GM18519 (cell line): ENCODE measurements around the gene TPGS2.
A peak's percentile ranks its signal among the peaks of the same experiment; 100 is the strongest.
"Not testable (repeated sequence)": the region's sequence is repeated elsewhere in the genome, so short reads cannot be mapped to it uniquely, and the experiment has no call there.

Source experiments
- ATAC-seq: cut with Tn5 transposase; IDR thresholded peaks from one replicate; pipeline ENCODE4 v1.9.1; 2021; ENCODE audit warnings: mild to moderate bottlenecking, moderate library complexity; ENCODE audit not compliant: unreplicated experiment, low FRiP score

Gene TPGS2

GRCh38 chr18:36826556-36826955, 2.2 kb downstream of the TPGS2 start:
- no peak for ATAC-seq

DNA sequence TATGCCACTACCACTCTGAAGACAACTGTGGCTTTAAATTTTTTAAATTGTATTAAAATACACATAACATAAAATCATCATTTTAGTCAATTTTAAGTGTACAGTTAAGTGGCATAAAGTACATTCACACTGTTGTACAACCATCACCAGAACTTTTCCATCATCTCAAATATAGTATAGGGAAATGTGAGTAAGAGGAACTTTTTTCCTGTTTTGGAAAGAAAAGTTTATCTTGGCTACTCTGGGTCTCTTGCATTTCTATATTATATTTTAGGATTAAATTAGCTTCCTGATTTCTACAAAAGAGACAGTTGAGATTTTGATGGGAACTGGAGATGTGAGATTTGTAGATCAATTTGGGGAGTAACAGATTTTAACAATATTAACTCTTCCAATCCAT, 3.3 kb downstream of the TPGS2 start:
- ATAC-seq = no peak

- no peak for ATAC-seq
These were observed 7.1 kb downstream of the TPGS2 start for GRCh38 chr18:36821681-36822080.

DNA sequence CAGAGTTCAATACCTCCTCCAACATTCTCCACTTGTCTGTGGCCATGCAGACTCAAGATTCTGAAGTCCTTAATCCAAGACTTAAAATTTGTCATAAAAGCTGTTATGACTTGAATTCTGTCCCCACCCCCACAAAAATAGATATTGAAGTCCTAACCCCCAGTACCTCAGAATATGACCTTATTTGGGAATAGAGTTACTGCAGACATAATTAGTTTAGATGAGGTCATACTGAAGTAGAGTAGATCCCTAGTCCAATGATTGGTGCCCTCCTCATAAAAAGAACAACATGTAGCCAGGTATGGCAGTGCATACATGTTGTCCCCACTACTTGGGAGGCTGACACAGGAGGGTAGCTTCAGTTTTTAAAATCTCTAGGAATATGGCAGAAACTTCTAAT, 9.2 kb downstream of the TPGS2 start:
- no peak for ATAC-seq

- no peak for ATAC-seq
These were observed 10.2 kb downstream of the TPGS2 start for GRCh38 chr18:36818652-36819051.

- no peak for ATAC-seq
These were observed 11.8 kb downstream of the TPGS2 start for GRCh38 chr18:36817039-36817438.

GRCh38 chr18:36816096-36816495, 12.7 kb downstream of the TPGS2 start:
- ATAC-seq = not testable (repeated sequence)

- ATAC-seq = no peak
These were observed 13.8 kb downstream of the TPGS2 start for GRCh38 chr18:36814994-36815393.

GRCh38 chr18:36813824-36814223, 15.0 kb downstream of the TPGS2 start:
- no peak for ATAC-seq

DNA sequence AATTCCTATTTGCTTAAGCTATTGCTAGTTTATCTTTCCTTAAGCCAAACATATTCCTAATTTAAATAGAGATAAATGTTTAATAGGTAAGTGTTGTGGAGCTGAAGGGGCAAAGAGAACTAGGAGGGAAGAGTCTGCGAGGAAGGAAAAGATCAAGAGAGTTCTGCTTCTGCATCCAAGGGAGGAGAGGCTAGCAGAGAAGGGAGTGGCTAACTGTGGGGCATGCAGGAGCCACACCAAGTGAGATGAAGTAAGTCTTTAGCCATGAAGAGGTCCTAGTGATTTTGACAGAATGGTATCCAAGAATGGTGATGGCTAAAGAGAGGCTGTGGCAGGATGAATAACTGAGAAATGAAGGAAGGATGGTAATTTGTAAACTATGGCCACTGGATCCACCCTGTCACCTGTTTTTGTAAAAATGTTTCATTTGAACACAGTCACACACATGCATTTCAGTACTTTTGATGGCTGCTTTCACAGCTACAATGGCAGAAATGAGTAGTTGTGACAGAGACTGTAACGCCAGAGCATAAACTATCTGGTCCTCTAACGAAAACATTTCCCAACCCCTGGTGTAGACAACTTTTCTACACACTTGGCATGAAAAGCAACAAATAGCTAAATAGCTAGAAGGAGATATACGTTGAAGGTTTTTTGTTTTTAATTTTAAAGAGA, 15.6 kb downstream of the TPGS2 start:
- no peak for ATAC-seq

GRCh38 chr18:36812678-36813077, 16.1 kb downstream of the TPGS2 start:
- no peak for ATAC-seq

DNA sequence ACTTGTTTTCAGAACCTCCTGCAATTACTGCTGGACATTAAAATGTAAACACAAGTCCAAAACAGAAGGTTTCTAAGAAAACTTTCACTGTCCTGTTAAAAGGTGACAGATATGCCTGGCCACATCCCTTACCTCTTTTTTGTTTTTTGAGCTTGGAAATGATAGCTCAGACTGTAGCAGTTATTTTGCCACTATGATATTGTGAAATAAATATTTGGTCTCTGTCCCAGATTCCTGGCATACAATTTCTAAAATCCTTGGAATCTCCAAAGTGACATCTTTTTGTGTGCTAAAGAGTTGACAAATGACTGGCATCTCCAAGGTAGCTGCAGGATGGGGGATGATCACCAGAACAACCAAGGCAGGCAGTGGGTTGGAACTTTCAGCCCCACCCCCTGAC, 16.8 kb downstream of the TPGS2 start:
- no peak for ATAC-seq

GRCh38 chr18:36811430-36811829, 17.4 kb downstream of the TPGS2 start:
- no peak for ATAC-seq

DNA sequence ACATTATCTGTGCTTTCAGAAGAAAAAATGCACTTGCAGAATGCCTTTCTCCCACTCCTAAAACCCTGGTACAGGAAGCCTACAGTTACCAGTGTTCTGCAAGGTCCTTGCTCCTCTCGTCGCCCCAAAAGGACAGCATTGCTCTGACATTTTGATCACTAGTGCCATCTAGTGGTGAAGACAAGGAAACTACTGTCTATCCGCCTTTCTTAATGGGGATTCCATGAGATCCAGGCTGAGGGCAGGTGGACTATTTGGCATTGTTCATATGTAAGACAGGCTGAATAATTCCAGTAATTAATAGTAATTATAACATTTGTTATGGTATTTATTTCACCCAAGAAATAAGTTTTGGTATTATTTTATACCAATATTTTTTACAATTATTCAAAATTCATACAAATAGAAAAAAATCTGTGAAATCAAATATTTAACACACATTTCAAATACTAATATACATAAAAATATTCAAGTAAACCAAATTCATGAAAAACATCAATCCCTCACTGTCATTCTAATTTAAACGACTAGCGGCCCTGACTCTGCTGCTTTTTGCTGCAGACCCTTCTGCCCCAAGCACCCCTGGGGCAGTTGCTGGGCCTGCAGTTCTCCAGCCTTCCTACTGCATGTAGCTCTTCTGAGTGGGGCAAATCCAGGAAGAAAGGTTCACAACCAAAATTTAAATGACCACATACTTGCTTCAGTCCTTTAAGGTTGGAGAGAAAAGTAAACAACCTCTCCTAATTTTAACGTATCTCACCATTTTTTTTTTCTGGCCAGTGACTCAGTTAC, 19.0 kb downstream of the TPGS2 start:
- ATAC-seq = peak; percentile 95

GRCh38 chr18:36808681-36809080, 20.1 kb downstream of the TPGS2 start:
- ATAC-seq = no peak

DNA sequence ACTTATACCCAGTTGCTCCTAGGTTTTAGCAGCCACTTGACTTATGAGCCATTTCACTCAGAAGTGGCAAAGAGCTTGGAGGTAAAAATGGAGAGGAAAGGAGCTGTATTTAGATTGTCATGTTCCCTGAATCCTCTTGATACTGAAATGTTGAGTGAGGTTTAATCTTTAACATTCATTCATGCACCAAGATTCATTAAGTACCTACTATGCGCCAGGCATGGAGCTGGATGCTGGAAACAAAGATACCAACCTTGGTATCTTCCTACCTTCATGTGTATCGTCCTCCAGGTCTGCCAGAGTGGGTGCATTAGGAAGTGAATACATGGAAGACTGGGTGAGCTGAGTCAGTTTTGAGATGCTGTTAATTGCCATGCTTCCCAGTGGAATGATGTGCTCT, 23.7 kb downstream of the TPGS2 start:
- no peak for ATAC-seq

- no peak for ATAC-seq
These were observed 29.9 kb downstream of the TPGS2 start for GRCh38 chr18:36798738-36799473.

GRCh38 chr18:36792634-36793283, 36.0 kb downstream of the TPGS2 start:
- no peak for ATAC-seq

- no peak for ATAC-seq
These were observed 42.1 kb downstream of the TPGS2 start for GRCh38 chr18:36786686-36787085.

DNA sequence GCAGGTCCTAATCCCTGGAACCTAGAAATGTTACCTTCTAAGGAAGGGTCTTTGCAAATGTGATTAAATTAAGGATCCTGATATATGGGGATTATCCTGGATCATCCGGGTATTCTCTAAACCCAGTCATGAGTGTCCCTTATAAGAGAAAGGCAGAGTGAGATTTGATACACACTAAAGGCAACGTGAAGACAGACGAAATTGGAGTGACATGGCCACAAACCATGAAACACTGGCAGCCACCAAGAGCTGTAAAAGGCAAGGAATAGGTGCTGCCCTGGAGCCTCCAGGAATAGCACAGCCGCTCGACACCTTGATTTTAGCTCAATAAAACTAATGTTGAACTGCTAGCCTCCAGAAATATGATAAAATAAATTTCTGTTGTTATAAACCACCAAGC, 45.0 kb downstream of the TPGS2 start:
- ATAC-seq = no peak

DNA sequence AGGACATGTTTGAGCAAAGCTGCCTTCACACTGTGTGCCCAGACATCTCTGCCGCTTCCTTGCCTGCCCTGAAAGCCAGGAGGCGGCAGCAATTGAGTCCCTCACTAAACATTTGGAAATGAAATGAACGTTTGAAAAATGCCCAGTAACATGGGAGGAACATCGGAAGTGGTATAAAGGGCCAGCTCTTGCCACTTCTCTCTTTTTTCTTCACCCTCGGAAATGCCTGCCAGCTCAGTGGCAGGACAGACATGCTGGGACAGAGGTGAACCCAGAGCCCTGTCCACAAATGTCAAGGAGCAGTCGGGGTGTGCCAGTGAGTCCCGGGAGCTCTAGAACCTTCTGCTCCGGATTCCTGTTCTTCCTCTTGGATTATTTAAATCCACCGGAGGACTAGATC, 46.1 kb downstream of the TPGS2 start:
- no peak for ATAC-seq
